Measurements from ENCODE around the gene GSTCD.

DNA sequence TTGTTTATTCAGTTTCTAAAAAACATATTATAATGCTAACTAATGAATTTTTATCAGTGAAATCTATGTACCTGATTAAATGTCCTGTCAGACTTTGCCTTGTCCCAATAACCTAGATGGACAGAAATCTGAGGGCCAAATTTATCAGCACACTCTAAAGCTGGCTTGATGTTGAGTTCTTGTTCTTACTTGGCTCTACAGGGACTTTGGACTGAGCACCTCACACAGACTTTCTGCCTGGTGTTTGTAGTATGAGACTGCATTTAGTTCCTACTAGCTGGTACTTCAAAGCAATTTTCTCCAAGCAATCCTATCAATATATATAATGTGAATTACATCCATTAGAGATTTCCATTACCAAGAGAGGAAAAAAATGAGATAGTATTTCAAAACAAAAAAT lies 37.9 kb upstream of the GSTCD start:
- TF ChIP-seq, protein P1, sequence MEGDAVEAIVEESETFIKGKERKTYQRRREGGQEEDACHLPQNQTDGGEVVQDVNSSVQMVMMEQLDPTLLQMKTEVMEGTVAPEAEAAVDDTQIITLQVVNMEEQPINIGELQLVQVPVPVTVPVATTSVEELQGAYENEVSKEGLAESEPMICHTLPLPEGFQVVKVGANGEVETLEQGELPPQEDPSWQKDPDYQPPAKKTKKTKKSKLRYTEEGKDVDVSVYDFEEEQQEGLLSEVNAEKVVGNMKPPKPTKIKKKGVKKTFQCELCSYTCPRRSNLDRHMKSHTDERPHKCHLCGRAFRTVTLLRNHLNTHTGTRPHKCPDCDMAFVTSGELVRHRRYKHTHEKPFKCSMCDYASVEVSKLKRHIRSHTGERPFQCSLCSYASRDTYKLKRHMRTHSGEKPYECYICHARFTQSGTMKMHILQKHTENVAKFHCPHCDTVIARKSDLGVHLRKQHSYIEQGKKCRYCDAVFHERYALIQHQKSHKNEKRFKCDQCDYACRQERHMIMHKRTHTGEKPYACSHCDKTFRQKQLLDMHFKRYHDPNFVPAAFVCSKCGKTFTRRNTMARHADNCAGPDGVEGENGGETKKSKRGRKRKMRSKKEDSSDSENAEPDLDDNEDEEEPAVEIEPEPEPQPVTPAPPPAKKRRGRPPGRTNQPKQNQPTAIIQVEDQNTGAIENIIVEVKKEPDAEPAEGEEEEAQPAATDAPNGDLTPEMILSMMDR (IDR thresholded peaks at IDR 0.05), result no peak
- no peak for TF ChIP-seq EZH2 (IDR thresholded peaks at IDR 0.05)

All from neural progenitor cell (in vitro differentiated cells).